HG02870 (cell line): ENCODE data around the gene ZNF747.
"Not testable (repeated sequence)": the region's sequence is repeated elsewhere in the genome, so short reads cannot be mapped to it uniquely, and the experiment has no call there.

Source experiments
- ATAC-seq: cut with Tn5 transposase; IDR thresholded peaks from one replicate; pipeline ENCODE4 v1.9.1; 2021; ENCODE audit warnings: mild to moderate bottlenecking, moderate library complexity; ENCODE audit not compliant: unreplicated experiment

ZNF747 gene

DNA sequence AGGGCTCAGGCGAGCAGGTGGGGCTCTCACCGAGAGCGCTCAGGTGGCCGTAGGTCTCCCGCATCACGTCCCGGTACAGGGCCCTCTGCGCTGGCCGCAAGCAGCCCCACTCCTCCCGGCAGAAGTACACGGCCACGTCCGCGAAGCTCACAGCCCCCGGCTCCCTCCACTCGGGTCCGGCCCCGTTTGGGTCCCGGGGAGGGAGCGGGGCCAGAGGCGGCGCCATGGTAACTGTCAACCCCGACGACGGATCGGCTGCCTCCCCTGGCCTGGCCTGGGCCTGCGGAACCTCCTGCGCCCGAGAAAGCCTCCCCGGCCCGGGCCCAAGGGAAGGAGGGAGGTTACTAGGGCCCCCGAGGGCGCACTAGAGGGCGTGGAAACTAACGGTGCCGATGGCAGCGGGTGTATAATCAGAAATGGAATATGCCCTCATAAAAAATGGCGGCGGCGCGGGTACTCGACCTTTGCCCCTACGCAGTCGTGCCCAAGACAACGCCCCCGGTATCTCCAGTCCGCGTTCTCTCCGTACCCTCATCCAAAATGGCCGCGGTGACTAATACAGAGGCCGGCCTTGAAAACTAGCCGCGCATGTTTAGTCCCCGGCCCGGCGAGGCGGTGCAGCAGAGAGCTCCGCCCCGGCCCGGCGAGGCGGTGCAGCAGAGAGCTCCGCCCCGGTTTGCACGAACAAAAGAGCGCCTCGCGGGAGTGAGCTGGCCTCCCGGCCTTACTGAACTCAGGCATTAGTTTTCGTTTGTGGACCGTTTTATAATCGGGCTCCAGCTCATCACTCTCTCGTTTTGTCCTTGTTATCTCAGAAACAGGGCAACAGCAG, 23.5 kb upstream of the ZNF747 start, which contains the start of gene ZNF764:
Gene ZNF764, minus strand, starts transcription at position 418 of the 832 bp plus-strand sequence. Its CDS starts 192 bp downstream, at position 226.
- peak; percentile 90 for ATAC-seq

DNA sequence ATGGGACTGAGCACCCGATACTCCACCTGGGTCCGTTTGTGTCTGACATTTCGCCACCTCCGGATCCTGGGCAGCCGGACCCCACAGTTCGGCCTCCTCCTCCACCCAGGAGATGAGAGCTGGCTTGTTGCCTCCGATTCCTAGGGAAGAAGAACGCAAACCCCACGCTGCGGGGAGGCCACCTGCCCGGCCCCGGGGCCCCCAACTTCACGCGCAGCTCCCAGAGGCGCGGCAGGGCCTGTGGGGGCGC, 23.0 kb upstream of the ZNF747 start:
- ATAC-seq: no peak

DNA sequence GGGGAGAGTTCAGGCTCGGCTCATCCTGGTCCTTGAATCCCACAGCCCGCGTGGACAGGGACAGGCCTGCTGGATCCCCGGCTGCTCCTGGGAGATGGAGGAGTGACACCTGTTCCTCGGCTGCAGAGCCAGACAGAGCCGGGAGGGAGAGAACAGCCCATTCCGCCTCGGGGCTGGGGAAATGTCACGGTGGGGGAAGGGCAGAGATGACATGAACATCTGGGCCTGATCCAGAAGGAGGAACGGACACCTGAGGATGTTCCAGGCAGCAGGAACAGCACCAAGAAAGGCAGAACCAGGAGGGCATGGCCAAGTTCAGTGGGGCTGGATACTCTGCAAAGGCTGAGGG, 21.4 kb upstream of the ZNF747 start:
- no peak for ATAC-seq

DNA sequence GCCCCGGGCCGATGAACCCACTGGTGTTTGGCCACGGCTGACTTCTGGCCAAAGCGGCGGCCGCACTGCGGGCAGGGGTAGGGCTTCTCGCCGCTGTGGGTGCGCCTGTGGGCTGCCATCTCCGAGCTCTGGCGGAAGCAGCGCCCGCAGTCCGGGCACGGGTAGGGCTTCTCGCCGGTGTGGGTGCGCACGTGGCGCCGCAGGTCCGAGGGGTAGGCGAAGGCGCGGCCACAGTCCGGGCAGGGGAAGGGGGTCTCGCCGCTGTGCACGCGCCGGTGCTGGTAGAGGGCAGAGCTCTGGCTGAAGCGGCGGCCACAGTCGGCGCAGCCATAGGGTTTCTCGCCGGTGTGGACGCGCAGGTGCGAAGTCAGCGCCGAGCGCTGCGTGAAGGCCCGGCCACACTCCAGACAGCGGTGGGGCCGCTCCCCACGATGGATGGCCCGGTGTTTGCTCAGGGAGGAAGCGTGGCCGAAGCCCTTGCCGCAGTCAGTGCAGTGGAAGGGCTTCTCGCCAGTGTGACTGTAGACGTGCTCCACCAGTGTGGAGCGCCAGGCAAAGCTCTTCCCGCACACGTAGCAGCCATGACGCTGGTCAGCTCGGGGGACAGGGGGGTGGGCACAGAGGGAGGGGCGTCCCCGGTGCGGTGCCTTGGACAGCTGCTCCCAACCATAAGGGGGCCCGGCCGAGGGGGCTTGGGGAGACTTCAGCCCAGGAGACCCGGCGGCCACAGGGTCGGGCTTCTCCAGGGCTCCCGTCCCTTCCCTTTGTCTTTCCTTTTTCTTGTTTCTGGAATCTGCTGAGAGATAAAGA, 20.9 kb upstream of the ZNF747 start:
- no peak for ATAC-seq

DNA sequence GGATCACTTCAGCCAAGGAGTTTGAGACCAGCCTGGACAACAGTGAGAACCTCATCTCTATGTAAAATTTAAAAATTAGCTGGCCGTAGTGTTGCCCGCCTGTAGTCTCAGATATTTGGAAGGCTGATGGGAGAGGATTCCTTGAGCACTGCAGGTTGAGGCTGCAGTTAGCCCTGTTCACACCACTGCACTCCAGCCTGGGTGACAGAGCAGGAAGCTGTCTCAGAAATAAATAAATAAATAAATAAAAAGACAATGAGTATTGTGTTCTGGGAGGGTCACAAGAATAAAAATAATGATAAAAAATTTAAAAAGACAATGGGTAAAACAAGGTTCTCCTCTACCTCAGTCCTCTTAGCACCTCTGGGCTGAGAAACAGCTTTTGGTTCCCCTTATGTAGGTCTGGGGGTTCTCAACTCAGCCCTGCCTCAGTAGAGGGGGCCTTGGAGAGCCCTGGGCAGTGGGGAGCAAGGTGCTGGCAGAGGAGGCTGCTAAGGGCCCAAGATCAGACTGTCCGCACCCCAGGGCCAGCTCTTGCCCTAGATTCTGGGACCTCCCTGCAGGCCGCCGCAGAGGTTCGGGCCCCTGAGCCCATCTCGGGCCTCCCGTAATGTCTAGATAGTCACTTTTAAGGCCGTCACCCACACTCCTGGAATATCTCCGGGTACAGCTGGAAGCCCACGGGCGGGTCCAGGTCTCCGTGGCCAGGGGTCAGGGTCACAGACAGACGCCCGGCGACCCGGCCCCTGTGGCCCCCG, 20.1 kb upstream of the ZNF747 start:
- ATAC-seq: no peak

DNA sequence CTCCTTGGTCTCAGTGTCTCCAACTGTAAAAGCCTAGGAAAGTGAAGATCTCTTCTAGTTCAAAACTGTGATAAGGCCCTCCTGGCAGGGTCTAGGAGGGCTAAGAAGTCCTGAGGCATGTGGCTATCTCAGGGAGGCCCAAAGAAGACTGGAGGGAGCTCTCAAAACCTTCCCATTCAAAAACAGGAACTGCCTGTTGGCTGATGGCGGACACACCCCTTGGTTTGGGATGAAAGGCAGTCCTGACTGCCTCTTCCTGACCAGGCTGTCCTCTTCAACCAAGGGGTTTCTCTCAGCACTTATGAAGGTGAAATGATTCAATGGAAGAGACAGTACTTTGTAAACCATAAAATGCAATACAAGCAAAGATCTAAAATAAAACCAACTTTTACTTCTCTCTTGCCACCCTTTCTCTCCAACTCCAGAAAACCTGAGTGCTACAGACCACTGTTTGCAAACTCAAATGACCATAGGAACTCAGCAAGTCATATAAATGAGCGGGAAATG, 18.8 kb upstream of the ZNF747 start:
- no peak for ATAC-seq

DNA sequence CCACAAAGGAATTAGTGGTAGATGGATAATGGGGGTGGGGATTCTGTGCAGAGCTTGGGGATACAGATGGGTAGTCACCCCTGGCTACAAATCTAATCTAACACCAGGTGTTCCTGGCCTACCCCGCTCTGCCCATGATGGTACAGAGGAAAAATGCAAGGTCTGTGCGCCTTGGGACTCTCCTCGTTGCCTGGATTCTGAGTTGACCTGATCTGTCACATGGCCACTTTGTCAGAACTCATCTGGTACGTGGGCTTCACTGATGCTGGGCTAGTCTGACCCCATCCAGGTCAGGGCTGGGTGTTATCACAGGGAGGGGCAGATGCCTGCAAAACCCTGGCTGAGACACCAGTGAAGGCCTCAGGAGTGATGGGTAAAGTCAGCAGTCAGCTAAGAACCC, 18.3 kb upstream of the ZNF747 start:
- ATAC-seq: no peak

DNA sequence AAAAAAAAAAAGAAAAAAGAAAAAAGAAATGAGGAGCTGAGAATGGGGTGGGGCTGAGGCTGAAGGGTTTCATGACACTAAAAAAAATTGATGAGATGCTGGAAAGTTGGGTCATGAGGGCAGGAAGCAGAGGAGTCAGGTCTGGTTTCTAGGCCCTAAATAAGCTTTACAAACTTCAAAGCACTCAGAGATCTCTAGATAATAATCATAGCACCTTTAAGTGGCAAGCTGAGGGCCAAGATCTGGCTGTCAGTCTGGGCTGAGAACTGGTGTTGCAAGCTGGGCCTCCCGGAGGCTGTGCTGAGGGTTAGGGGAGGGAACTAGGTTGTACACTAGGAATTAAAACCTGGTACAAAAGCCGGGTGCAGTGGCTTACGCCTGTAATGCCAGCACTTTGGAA, 17.1 kb upstream of the ZNF747 start:
- no peak for ATAC-seq

DNA sequence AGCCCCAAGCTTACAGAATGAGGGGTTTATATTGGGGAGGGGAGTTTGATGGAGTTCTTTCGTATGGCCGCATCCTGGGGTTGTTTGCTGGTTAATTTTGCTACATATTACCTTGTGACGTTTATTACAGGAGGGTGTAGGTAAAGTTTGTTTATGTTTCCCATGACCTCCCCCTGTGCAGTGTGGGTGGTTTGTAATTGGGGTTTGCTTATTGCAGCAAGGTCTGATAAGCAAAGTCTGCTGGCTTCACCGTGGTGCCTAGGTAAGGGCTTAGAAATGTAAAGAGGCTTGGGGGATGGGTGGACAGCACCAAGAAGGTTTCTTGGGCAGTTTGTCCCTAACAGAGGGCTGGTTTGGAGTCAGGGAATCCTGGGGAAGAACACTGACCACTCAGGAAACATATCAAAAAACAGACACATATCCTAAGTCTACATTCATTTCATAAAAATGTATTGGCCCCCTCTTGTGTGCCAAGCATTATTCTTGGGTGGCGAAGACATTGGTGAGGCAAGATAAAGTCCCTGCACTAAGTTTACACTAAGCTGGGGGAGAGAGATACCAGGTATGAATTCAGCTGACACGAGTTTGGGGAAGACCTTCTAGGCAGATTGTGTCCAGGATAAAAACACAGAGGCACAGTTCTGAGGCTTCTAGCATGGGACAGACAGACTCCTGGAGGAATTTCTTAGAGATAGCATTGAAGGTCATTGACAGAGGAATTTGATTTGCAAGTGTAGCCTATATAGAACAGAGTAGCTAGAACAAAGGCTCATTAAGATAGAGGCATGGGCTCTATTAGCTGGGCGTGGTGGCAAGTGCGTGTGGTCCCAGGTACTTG, 14.0 kb upstream of the ZNF747 start:
- ATAC-seq: no peak

DNA sequence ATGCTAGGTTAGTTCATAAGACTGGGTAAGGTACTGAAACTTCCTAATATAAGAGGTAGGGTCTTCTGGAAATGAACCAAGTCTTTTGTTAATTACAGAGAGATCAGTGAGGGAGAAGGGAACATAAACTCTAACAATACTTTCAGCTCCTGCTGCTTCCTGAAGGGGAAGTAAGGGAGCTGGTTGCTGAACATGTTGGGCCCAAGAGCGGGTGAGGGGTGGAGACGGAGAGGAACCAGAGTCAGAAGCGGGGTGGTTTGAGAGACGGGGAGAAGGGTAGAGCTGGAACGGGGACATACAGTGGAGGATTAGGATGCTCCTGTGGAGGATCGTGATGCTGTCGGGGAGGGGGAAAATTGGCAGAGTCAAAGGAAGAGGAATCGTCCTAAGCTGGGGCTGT, 11.5 kb upstream of the ZNF747 start:
- no peak for ATAC-seq

DNA sequence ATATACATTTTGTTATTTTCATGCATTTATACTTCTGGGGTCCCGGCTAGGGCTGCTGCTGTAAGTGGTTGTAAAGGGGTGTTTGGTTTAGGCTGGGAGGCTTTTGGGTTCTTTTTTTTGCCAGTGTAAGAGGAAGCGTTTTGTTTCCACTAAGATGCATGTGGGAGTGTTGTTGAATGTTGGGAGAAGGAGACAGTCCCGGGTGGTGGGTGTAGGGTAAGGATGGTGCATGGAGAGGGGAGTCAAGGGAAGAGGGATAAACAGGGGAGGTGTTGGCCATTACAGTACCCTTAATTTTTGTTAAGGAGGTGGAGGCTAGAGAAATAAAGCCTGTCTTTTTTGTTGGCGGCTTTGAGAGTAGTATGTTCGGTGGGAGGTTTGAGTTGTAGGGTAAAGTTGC, 8.4 kb upstream of the ZNF747 start:
- no peak for ATAC-seq

DNA sequence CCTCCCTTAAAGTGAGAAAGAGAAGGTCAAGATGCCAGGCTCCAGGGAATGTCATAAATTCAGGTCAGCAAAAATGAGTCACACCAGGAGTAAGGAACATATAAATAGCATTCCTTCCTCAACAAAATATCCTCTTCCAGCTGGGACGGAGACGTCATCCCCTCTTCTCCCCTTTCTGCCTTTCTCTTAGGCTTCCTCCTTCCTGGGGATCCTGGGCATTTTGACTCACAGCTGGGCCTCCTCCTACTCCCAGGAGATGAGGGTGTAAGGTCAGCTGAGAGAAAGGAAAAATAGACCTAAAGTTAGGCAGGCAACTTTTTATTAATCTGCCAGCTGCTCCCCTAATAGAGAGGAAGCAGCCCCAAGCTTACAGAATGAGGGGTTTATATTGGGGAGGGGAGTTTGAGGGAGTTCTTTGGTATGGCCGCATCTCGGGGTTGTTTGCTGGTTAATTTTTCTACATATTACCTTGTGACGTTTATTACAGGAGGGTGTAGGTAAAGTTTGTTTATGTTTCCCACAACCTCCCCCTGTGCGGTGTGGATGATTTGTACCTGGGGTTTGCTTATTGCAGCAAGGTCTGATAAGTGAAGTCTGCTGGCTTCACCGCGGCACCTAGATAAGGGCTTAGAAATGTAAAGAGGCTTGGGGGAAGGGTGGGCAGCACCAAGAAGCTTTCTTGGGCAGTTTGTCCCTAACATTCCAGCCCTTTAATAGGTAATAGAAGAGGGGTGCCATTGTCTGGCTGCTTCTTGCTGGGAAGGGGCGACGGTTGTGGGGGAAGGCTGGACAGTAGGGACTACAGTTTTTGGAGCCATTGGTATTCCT, 7.1 kb upstream of the ZNF747 start:
- no peak for ATAC-seq

DNA sequence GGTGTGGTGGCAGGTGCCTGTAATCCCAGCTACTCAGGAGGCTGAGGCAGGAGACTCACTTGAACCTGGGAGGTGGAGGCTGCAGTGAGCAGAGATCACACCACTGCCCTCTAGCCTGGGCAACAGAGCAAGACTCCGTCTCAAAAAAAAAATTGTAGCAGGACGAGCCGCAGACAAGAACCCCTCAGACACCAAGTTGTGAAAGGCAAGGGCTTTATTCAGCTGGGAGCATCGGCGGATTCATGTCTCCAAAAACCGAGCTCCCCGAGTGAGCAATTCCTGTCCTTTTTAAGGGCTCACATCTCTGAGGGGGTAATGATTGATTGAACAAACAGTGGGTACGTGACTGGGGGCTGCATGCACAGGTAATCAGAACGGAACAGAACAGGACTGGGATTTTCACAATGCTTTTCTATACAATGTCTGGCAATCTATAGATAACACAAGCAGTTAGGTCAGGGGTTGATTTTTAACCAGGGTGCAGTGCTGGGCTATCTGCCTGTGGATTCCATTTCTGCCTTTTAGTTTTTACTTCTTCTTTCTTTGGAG, 6.3 kb upstream of the ZNF747 start:
- ATAC-seq: not testable (repeated sequence)

DNA sequence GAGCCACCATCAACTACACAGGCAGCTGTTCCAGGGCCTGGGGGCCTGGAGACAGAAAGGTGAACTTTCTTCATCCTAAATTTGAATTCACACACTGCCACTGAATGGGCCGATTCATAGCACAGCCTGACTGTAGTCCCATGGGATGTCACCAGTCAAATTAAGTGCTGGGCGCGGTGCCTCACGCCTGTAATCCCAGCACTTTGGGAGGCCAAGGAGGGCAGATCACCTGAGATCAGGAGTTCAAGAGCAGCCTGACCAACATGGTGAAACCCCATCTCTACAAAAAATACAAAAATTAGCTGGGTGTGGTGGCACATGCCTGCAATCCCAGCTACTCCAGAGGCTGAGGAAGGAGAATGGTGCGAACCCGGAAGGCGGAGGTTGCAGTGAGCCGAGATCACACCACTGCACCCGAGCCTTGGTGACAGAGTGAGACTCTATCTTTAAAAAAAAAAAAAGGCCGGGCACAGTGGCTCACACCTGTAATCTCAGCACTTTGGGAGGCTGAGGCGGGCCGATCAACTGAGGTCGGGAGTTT, 5.4 kb upstream of the ZNF747 start:
- ATAC-seq: not testable (repeated sequence)

DNA sequence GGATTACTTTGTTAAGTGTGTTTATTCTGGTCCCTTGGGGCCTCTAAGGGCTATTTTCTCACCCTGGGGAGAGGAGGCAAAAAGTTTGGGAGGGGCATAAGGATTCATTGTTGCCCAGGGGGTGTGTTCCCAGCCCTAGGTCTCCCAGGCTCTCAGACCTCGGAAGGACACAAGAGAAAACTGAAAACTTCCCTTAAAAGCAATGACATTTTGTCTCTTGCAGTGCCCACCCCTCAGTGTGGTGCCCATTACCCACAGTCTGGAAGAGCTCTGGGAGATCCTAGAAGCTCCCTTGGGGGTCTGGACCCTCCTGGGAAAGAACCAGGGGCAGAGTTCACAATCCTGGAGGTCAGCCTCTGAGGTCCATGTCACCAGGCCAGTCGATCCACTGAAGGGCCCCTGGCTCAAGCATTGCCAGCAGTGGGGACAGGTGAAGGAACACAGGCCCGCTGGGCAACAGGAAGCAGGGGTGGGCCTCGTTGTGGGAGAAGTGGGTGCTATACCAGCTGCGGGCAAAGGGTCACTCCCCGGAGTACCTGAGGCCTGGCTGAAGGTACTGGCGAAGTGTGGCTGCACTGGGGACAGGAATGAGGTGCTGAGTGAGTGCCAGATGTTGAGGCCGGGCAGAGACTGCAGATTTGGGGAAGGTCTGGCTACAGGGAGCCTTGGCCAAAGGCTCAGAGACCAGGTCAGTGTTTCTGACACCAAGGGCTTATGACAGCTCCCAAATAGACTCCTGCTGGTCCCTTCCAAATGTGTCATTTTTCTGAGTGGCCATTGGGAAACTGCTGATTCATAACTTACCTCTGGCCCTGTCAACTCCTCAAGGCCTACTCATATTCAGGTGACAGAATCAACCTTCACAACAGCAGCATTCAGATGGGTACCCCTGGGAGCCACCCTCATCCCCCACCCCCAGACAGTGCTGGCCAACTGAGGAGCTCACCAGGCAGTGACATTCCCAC, 4.6 kb upstream of the ZNF747 start:
- no peak for ATAC-seq

DNA sequence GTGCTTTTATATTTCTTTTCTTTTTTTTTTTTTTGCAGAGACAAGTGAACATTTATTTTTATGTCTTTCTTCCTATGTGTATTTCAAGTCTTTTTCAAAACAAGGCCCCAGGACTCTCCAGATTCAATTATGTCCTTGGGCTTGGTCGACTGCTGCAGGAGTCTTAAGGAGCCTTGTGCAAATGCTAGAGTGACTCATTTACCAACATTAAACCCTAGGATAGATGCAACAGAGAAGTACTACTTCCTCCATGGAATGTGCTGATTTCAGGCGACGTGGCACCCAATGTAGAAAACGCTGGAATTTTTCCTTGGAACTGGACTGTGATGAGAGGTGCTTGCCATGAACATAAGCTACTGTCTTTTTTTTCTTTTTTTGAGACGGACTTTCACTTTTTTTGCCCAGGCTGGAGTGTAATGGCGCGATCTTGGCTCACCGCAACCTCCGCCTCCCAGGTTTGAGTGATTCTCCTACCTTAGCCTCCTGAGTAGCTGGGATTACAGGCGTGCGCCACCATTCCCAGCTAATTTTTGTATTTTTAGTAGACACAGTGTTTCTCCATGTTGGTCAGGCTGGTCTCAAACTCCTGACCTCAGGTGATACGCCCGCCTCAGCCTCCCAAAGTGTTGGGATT, 1.9 kb upstream of the ZNF747 start:
- not testable (repeated sequence) for ATAC-seq

DNA sequence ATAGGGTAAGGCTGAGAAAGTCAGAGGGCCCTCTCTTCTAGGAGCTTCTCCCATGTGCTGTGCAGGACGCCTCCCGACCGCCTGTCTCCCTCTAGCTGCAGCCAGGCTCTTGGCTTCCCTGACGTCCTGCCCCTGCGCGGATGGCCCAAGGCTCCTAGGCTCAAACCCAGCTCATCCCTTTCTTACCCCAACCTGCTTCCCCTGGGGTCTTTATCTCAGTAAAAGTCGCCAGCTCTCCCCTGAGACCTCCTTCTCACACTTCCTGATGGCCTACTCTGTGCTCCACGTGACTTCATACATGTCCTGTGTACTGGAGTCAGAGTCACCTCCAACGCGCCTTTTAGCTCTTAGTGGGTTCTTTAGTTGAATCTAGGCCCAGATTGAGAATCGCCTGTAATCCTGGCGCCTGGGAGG, 1.1 kb upstream of the ZNF747 start:
- ATAC-seq: peak; percentile 41
